ENCODE results near the gene CRACDL.
A peak's percentile ranks its signal among the peaks of the same experiment; 100 is the strongest.

Gene CRACDL

DNA sequence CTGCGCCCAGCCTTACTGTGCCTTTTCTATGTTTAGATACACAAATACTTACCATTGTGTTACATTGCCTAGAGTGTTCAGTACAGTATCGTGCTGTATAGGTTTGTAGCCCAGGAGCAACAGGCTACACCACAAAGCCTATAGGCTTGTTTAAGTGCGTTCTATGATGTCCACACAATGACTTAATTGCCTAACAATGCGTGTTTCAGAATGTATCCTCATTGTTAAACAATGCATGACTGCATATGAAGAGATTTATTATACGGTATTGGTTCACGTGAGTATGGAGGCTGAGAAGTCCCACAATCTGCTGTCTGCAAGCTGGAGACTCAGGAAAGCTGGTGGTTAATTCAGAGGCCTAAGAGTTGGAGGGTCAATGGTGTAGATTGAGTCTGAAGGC lies 158.9 kb downstream of the CRACDL start:
- in situ Hi-C loops (cut with HindIII; ENCODE audit: low sequenced_read_pairs) = no loop called here
- no peak overlapping the region for H3K4me3 ChIP-seq (ENCODE audit: low read depth, low read length)
- DNase-seq (ENCODE audit: low read depth) = no peak
- TF ChIP-seq, protein P1, sequence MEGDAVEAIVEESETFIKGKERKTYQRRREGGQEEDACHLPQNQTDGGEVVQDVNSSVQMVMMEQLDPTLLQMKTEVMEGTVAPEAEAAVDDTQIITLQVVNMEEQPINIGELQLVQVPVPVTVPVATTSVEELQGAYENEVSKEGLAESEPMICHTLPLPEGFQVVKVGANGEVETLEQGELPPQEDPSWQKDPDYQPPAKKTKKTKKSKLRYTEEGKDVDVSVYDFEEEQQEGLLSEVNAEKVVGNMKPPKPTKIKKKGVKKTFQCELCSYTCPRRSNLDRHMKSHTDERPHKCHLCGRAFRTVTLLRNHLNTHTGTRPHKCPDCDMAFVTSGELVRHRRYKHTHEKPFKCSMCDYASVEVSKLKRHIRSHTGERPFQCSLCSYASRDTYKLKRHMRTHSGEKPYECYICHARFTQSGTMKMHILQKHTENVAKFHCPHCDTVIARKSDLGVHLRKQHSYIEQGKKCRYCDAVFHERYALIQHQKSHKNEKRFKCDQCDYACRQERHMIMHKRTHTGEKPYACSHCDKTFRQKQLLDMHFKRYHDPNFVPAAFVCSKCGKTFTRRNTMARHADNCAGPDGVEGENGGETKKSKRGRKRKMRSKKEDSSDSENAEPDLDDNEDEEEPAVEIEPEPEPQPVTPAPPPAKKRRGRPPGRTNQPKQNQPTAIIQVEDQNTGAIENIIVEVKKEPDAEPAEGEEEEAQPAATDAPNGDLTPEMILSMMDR (IDR thresholded peaks at IDR 0.05; ENCODE audit: low read depth, low read length, missing control alignments) = no peak

DNA sequence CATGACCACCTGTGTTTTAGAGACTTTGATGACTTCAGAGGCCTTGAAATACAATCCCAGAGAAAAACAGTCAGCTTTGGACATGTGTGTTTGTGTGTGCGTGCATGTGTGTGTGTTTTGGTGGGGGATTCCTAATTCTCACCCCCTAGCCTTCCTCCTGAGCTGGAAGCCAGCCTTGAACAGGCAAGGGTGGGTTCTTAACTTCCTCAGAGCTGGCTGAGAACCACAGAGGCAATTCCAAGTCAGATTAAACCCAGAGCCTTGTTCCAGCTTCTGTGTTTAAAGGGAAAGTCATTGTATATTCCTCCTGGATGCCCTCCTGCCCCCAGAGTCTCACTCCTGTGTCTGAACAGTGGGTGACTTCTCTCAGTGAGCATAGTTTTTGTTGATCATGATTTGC lies 159.9 kb downstream of the CRACDL start:
- in situ Hi-C loops (cut with HindIII; ENCODE audit: low sequenced_read_pairs) = no loop called here
- TF ChIP-seq, protein P1 (IDR thresholded peaks at IDR 0.05; ENCODE audit: low read depth, low read length, missing control alignments) = no peak
- H3K4me3 ChIP-seq (ENCODE audit: low read depth, low read length) = no peak overlapping the region
- DNase-seq (ENCODE audit: low read depth) = no peak

DNA sequence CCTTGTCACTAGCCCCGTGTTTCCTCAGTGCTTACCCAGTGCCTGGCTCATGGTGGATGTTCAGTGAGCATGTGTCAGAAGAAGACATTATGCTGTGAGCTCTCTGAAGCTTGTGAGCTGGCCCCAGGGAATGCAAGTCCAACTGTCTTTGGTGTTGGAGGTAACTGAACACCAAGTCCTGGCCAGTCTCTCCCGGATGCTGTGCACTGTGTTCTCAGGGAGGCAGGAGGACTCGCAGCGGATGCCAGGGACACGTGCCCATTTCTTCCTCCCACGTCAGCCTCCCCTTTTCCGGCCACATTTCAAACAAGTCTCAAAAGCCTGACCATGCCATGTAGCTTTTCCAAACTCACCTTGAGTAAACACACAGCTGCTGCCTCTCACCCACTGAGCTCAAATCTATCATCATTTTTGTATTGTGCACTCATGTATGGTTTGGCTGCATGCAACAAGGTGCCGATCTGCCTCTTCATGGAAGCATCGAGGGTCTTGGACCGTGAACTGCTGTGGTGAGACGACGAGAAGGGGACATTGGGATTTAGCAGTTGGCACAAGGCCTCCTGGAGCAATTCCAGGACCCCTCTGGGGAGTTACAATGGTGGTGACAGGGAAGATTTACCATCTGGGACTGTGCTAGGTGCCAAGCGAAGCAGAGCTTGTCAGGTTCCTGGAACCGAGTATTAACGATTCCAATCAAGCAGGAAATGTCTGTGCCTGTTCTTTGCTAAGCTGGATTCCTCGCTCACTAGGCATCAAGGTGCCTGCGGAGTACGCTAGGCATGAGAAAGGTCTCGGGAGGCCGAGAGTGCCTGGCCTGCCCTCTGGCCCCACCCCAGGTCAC lies 160.7 kb downstream of the CRACDL start:
- in situ Hi-C loops (cut with HindIII; ENCODE audit: low sequenced_read_pairs) = no loop called here
- TF ChIP-seq, protein P1 (IDR thresholded peaks at IDR 0.05; ENCODE audit: low read depth, low read length, missing control alignments) = no peak
- H3K4me3 ChIP-seq (ENCODE audit: low read depth, low read length) = no peak overlapping the region
- DNase-seq (ENCODE audit: low read depth) = no peak

DNA sequence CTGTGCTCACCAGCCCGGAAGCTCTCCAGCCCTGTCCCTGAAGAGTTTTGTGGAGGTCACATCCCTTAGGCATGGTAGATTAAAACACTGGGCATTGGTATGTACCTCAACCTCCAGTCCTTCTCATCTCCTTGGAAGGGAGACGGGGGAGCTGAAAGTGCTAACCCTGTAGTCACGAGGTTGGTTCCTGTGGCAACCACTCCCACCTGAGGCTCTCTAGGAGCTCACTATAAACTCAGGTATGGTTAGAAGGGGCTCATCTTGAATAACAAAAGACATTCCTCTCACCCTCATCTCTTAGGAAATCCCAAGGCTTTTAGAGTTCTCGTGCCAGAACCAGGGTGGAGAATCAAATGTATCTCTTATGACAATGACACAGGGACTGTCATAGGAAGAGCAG lies 162.1 kb downstream of the CRACDL start:
- no peak overlapping the region for H3K4me3 ChIP-seq (ENCODE audit: low read depth, low read length)
- TF ChIP-seq, protein P1 (IDR thresholded peaks at IDR 0.05; ENCODE audit: low read depth, low read length, missing control alignments) = no peak
- in situ Hi-C loops (cut with HindIII; ENCODE audit: low sequenced_read_pairs) = no loop called here
- DNase-seq (ENCODE audit: low read depth) = no peak

- TF ChIP-seq, protein P1 (IDR thresholded peaks at IDR 0.05; ENCODE audit: low read depth, low read length, missing control alignments) = no peak
- in situ Hi-C loops (cut with HindIII; ENCODE audit: low sequenced_read_pairs) = no loop called here
- H3K4me3 ChIP-seq (ENCODE audit: low read depth, low read length) = no peak overlapping the region
- DNase-seq (ENCODE audit: low read depth) = no peak
These were observed 162.9 kb downstream of the CRACDL start for GRCh38 chr2:98773169-98773568.

DNA sequence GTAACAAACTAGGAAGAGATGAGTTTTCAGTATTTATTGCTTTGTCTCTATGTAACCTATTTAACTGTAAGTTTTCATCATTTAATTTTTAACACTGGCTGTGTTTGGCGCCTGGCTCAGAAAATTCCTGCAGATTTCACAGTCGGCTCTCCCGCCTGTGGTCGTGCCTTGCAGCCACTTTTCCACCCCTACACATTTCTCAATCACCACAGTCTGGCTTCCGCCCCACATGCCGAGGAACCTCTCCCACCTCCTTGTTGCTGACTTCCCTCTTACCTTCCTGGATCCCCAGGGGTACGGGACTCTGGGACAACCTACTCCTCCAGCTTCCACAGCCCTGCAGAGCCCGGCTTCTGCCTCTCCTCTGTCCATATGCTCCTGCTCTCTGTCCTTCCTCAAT lies 163.5 kb downstream of the CRACDL start:
- peak; percentile 53 for DNase-seq (ENCODE audit: low read depth)
- TF ChIP-seq, protein P1 (IDR thresholded peaks at IDR 0.05; ENCODE audit: low read depth, low read length, missing control alignments) = no peak
- in situ Hi-C loops (cut with HindIII; ENCODE audit: low sequenced_read_pairs) = no loop called here
- no peak overlapping the region for H3K4me3 ChIP-seq (ENCODE audit: low read depth, low read length)

All from astrocyte of the cerebellum (primary cell).